NCI-H510A treated with DMSO at 0.1 percent for 48 hours (cell line): Measurements from ENCODE around the gene MICA.
"Not testable (repeated sequence)": the region's sequence is repeated elsewhere in the genome, so short reads cannot be mapped to it uniquely, and the experiment has no call there.

Source experiments
- DNase-seq: peaks from one replicate; lab custom pipeline; 2025; lab: John Stamatoyannopoulos, UW

Gene MICA

DNA sequence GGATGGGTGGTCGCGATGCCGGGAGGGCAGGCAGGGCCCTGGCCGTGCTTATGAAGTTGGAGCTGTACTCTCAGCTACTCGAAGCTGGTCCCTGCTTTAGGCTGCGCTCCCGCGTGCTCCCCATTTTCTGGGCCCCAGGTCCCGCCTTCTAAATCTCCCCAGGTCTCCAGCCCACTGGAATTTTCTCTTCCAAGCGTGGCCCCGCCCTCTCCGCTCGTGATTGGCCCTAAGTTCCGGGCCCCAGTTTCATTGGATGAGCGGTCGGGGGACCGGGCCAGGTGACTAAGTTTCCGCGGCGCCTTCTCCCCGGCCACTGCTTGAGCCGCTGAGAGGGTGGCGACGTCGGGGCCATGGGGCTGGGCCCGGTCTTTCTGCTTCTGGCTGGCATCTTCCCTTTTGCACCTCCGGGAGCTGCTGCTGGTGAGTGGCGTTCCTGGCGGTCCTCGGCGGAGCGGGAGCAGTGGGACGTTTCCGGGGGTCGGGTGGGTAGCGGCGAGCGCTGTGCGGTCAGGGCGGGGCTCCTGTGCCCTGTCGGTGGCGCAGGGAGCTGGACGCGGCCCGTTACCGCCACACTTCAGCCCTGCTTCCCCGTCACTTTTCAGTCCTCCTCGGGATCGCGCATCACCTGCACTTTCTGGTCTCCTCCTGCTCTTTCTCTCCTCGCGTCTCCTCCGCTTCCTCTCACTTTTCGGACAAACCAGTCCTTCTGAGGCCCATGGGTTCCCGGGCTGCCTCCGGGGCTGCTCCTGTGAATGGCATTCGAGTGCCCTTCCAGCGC, at the start of gene MICA:
MICA (plus strand) TSS at position 313 of the 778 bp plus-strand sequence; CDS start at position 351, 38 bp downstream.
- DNase-seq: no peak

DNA sequence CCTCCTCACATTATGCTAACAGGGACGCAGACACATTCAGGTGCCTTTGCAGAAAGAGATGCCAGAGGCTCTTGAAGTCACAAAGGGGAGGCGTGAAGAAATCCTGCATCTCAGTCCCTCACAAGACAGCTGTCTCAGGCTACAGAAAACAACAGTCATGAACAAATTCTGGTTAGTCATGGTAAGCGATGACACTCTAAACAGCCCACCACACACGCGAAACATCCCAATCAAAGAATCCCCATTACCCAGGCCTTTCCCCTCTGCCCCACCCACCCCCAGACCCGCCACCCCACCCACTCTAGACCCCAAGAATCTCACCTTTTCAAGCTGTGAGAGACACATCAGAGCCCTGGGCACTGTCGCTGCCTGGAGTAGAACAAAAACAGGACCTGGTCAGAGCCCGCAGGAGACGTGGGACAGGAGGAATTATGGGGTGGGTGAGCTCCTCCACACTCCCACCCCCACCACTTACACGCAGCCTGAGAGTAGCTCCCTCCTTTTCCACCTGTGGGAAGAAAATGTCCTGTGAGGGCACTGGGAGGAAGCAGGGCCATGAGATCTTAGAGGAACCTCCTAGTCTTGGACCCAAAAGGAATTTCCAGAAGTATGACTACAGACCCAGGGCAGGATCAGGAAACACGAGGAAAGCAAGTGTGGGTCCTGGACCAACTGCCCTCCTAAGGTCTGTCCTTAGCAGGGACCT, 49.1 kb upstream of the MICA start:
- DNase-seq: no peak

DNA sequence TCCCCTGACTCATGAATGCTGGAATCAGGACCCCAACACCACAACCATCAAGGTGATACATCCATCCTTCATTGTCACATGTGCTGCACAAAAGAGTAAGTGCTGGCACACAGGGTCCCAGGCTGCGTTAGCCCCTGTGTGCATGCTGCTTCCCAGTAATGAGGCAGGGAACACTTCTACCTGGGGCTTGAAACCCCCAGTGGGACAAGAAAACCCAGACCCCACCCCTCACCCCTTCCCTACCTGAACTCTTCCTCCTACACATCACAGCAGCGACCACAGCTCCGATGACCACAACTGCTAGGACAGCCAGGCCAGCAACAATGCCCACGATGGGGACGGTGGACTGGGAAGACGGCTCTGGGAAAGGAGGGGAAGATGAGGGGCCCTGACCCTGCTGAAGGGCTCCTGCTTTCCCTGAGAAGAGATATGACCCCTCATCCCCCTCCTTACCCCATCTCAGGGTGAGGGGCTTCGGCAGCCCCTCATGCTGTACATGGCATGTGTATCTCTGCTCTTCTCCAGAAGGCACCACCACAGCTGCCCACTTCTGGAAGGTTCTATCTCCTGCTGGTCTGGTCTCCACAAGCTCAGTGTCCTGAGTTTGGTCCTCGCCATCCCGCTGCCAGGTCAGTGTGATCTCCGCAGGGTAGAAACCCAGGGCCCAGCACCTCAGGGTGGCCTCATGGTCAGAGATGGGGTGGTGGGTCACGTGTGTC, 48.4 kb upstream of the MICA start:
- no peak for DNase-seq

DNA sequence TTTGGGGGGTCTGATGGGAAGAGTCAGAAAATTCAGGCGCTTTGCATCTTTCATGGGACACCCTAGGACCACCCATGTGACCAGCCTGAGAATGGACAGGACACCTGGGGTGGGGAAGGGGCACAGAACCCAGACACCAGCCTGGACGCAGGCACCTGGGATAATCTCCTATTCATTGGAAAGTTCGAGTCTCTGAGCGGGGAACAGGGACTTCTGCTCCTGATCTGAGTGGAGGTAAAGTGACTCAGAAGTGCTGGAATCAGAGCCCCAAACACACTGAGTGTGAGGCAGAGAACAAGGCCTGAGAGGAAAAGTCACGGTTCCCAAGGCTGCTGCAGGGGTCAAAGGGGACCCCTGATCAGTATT, 47.8 kb upstream of the MICA start:
- DNase-seq: no peak

DNA sequence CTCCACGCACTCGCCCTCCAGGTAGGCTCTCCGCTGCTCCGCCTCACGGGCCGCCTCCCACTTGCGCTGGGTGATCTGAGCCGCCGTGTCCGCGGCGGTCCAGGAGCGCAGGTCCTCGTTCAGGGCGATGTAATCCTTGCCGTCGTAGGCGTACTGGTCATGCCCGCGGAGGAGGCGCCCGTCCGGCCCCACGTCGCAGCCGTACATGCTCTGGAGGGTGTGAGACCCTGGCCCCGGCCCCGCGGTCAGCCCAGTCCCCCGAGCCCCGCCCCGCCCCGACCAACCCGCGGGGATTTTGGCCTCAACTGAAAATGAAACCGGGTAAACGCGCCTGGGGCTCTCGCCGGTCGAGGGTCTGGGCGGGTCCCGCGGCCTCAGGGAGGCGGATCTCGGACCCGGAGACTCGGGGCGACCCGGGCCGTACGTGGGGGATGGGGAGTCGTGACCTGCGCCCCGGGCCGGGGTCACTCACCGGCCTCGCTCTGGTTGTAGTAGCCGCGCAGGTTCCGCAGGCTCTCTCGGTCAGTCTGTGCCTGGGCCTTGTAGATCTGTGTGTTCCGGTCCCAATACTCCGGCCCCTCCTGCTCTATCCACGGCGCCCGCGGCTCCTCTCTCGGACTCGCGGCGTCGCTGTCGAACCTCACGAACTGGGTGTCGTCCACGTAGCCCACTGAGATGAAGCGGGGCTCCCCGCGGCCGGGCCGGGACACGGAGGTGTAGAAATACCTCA, 47.0 kb upstream of the MICA start:
- no peak for DNase-seq

DNA sequence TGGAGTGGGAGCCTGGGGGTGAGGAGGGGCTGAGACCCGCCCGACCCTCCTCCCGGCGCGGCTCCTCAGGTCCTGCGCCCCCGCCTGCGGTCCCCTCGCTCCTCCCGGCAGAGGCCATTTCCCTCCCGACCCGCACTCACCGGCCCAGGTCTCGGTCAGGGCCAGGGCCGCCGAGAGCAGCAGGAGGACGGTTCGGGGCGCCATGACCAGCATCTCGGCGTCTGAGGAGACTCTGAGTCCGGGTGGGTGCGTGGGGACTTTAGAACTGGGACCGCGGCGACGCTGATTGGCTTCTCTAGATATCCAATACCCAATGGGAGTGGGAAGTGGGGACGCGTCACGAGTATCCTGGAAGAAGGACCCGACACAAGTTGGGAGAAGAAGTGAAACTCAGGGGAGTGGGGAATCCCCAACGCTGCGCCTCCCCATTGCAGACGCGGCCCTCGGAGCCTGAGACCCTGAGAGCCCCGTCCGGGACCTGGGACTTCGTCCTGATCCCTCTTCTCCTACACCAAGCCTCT, 46.4 kb upstream of the MICA start, which contains the start of gene HLA-B:
HLA-B (minus strand) TSS at position 234 of the 521 bp plus-strand sequence; CDS start at position 213, 21 bp downstream.
- DNase-seq: peak; percentile 4

DNA sequence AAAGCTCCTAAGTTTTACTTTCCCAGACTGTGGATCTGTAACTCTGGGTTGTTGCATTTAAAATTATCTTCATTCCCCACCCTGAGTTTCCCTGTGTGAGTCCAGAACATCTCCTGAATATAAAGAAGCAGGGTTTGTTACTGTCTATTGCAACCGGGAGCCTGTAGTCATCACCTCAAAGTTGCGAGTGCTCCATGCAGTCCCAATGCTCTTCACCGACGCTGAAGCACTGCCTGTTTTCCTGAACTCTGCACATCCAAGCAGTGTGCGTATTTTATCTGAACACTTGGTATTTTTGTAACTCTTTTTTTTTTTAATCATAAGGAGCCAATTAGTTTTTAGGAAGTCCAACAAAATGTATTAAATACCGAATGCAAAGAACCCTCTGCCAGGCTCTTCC, 45.5 kb upstream of the MICA start:
- DNase-seq: no peak

DNA sequence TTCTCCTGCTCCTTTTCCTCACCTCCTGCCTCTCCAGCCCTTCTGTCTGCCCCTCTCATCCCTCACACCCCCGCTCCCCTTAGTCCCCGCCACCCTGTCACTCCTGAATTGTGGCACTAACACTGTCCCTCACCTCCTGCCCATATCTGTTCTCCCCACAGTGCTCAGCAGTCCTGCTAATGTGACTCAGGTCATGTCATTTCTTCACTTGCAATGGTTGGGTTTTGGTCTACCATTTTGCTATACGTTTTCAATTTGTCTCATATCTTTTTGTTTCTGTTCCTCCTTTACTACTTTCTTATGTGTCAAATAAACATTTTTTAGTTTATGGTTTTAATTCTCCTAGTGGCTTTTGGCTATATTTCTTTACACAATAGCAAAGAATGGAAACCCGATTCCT, 45.1 kb upstream of the MICA start:
- DNase-seq: no peak

DNA sequence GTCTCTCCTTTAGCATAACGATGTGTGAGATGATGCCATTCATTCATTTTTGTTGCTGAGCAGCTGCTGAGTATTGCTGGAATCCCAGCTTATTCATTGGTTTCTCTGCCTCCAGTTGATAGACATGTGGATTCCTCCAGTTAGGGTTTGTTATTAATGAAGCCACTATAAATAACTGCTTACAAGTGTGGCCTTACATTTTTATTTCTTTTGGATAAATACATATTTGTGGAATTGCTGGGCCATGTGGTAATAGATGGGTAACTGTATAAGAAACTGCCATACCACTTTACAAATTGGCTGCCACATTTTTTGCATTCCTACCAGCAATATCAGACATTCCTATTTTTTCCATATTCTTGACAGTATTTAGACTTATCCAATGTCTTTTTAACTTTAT, 43.8 kb upstream of the MICA start:
- no peak for DNase-seq

DNA sequence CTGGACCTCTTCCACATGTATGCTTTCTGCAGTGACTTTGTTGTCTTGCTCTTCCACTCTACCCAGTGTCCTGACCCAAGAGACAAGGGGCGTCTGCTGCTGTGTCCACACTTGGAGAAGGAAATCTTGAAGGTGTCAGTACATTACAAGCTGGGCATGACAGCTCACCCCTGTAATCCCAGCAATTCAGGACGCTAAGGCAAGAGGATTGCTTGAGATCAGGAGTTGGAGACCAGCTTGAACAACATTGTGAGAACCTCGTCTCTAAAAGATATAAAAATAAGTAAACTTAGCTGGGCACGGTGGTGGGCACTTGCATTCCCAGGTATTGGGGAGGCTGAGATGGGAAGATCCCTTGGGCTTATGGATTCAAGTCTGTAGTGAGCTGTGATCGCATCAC, 40.6 kb upstream of the MICA start:
- DNase-seq: no peak

DNA sequence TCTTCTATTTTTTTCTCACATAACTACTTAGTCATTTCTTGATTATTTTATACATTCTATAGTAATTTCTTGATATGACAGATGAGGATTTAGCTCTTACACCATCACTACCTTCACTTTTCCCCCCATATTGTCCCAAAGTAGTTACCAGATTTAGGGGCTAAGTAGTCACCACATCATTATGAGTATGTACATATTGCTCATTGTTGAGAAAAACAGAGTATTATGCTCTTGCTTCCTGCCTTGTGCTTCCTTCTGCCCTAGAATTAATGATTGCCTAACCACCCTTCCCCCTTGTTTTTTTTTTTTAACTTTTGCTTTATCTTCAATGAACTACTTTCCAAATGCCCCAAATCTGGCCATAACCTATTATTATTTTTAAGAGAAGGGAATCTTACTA, 39.6 kb upstream of the MICA start:
- DNase-seq: no peak

DNA sequence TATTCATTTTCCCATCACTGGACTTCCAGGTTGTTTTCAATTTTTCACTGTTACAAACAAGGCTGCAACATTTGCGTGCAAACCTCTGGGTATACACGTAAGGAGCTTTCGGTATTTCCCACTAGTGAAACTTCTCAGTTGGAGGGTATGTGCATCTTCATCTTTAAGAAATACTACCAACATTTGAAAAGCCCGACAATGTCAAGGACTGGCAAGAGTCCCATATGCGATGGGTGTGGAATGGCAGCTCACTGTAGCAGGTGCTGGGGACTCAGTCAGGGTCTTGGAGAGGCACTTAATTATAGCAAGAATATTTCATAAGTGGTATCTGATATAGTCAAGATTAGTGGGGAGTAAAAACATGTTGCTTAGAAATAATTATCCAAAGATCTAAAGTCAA, 37.5 kb upstream of the MICA start:
- DNase-seq: no peak

DNA sequence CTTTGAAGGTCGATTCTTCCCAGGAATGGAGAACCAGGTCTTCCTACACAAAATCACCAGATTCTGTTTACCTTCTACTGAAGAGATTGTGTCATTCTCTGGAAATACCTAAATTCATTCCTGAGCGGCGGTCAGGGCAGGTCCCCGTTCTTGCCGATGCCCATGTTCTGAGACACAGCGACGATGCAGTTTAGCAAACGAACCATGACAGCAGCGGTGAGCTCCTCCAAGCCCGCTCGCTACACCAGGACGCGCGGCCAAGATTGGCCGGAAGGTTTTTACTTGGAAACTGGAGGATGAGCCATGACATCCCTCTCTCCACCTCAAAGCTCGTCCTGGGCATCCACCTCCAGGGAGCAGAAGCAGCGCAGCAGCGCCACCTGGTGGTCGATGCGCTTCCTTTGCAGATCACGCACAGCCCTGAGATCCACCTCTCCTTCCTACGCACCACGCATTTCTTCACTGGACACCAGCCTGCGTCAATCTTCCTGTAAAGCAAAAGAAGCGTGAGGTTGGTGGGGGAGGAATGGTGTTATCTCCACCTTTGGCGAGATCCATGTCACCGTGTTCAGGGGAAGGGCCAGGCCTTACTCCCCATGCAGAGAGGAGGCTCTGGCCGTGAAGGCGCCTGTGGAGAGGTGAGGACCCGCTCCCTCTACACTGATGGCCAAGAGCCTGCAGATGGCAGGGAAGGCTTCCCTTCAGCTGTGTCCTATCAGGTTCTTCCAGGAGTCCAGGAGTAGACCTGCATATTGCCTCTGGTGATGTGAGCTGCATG, 36.5 kb upstream of the MICA start:
- peak; percentile 82 for DNase-seq

DNA sequence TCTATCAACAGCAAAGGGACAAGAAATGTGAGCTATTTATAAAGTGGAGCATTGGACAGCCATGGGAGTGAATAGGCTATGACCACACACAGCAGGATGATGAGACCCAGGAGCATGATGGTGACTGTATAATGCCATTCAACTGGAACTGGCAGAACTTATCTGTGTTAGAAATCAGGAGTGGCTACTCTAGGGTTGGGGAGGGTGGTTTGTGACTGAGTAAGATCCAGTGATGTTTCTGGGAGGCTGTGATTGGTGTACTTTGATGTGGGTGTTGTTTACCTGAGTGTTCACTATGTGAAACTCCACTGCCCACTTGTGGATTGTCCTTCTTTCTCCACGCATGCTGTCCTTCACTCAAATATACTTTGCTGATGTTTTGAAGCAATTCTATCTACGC, 34.9 kb upstream of the MICA start:
- no peak for DNase-seq

DNA sequence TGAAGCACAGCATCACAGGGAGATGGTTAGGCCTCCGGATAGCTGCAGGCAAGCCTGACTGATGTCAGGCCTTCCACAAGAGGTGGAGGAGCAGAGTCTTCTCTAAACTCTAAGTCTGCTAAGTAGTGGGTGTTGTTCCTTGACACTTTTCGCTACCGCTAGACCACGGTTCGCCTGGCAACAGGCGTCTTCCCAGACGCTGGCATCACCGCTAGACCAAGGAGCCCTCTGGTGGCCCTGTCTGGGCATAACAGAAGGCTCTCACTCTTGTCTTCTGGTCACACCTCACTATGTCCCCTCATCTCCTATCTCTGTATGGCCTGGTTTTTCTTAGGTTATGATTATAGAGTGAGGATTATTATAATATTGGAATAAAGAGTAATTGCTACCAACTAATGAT, 29.3 kb upstream of the MICA start:
- DNase-seq: not testable (repeated sequence)

DNA sequence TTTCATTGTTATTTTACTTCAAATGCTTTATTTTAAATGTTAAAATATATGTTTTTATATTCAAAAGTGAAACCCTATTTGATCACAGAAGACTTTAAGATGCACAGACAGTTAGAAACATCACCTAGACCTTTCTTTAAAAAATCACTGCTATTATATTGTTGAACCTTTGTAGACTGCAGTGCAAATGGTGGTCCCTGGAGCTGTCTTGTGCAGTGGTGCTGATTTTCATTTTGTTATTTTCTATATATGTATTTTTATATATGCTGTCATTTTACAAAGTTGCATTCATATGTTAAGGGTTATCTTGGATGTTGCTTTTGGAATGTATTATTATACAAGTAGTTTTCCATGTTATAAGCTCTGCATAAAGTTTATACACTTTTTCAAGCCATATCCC, 27.7 kb upstream of the MICA start:
- DNase-seq: no peak

DNA sequence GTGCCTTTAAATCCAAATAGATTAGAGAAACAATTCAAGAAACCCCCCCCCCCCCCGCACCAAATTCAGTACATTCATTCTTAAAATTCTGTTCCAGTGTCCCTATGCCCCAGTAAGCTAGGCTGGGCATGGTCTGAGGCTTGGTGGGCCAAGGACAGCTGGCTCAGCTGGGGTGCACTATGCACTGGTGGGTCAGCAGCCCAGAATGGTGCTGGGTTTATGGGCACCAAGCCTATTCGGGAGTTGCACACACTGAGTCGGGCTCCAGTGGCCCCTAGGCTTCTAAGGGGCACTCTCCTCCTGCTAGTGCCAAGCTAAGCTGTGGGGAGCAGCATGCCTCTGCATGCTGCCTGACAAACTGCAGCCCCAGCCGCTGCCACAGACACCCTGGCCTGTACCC, 26.4 kb upstream of the MICA start:
- DNase-seq: no peak

DNA sequence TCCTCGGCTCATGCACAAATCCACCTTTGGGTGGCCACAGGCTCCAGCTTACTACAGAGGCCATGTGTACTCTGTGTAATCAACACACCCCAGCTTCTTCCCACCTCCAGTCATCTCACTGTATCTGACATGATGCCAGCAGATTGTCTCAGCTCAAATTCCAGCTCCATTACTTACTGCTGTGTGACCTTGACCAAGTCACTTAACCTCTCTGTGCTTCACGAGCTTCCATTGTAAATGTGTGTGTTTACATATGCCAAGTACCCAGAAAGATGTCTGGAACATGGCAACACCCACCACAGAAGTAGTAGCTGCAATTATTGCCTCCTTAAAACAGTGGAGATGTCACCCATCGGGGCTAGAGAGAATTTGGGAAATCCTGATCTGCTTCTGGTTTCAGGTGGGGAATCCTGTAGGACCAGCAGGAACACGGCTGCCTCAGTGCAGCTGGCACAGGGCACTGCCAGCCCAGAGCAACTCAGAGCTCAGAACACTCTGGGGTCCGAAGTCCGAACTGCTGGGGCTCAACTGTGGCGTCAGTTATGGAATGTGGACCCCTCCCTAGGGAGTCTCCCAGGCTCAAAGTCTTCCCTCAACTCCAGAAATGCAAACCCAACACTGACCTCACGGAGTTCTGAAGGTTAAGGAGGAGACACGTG, 25.2 kb upstream of the MICA start:
- DNase-seq: no peak

DNA sequence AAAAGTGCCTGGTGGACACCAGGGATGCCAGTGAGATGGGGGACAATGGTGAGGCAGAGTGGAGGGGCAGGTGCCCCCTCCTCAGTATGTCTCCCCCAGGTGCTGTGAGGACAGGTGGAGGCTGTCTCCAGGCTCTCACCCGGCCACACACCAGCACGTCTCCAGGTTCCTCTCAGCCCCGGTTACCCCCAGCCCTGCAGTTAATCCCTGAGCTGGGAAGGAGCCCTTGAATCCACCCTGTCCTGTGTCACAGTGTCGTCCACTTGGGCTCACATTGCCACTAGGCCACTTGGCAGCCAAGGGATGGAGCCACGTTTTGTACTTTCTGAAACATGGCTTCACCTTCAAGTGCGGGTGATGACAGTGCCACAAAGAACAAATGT, 24.7 kb upstream of the MICA start:
- no peak for DNase-seq

DNA sequence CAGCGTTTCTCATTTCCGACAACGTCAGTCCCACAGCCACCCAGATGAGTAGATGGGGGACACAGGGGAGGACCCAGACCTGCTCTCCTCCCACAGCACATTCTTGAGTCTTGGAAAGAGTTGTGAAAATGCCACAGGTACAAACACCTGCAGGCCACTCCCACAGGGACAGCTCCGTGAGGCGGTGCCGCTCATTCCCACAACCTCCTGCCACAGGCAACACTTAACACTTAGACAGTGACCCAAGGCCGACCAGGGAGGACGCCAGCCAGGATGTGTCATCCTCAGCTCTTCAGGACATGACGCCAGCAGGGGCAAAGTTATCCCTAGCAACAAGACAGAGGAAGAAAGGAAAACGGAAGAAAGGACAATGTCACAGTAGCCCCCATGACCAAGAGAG, 23.5 kb upstream of the MICA start:
- no peak for DNase-seq

DNA sequence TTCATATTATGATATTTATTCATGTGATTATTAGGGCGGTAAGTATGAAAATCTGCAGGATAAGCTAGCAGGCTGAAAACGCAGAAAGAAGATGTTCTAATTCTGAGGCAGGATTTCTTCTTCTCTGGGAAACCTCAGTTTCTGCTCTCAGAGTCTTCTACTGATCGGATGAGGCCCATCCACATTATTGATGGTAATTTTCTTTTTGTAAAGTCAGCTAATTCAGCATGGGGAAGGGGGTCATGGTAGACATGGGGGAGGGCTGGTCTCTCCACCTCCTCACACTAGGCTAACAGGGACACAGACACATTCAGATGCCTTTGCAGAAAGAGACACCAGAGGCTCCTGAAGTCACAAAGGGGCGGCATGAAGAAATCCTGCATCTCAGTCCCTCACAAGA, 21.7 kb upstream of the MICA start:
- DNase-seq: no peak
